Endothelial cell of umbilical vein (primary cell): ENCODE data around the gene PTTG2. TPM values are rescaled to one million over a fixed set of nuclear protein-coding genes. Genes with fewer than 3 reads are reported as not detected.

Experiments used
- BruUV-seq: library from RNA; stranded (reverse); fragments of 400-500 nt; replicated peaks from 2 replicates; lab custom pipeline; 2021; lab: Mats Ljungman, UMichigan
- CTCF ChIA-PET: fragments of 300-600, 350-600 bp; sonication (Branson Sonifier 250); formaldehyde crosslinking; loops from one replicate; lab custom pipeline; 2021; ENCODE audit warnings: antibody characterized with exemption, inconsistent platforms; lab: Charles Lee
- POLR2A ChIA-PET: fragments of 300-600, 350-600 bp; sonication (Branson Sonifier 250); formaldehyde crosslinking; loops from one replicate; lab custom pipeline; 2021; ENCODE audit warnings: antibody characterized with exemption, inconsistent platforms; lab: Charles Lee
- DNase-seq: peaks from one replicate; pipeline ENCODE4 v3.0.0-alpha.2; 2011; ENCODE audit warnings: low read depth, low spot score
- FAIRE-seq: peaks from 2 replicates; lab custom pipeline; 2011; peaks lifted over from hg19 to GRCh38; lab: Jason Lieb, UNC
- H2AFZ ChIP-seq: 2 replicates; pipeline ENCODE4 v1.6.0; 2012; ENCODE audit warnings: low read depth, low read length, control low read depth, inconsistent platforms
- H3K27ac ChIP-seq: 2 replicates; pipeline ENCODE4 v1.5.1; 2011; ENCODE audit warnings: low read depth, mild to moderate bottlenecking, control low read depth, low read length, moderate library complexity; ENCODE audit not compliant: insufficient read depth
- H3K27me3 ChIP-seq, 2 experiments: 2 replicates each; pipeline versions ENCODE4 v1.6.0 to v1.6.1; 2011; ENCODE audit warnings: low read length in 2 of 2, mixed read lengths in 1 of 2; ENCODE audit not compliant: control insufficient read depth in 2 of 2, insufficient read depth in 2 of 2
- H3K36me3 ChIP-seq, 2 experiments: 2 replicates in 1 of 2; 3 replicates in 1 of 2; pipeline ENCODE4 v1.5.1; 2011; ENCODE audit warnings: low read length in 2 of 2, mild to moderate bottlenecking in 1 of 2, moderate library complexity in 1 of 2; ENCODE audit not compliant: control insufficient read depth in 2 of 2, insufficient read depth in 2 of 2; ENCODE audit errors: extremely low read depth in 1 of 2
- H3K4me1 ChIP-seq: 3 replicates; pipeline ENCODE4 v1.5.1; 2011; ENCODE audit warnings: mild to moderate bottlenecking, low read length; ENCODE audit not compliant: control insufficient read depth, insufficient read depth; ENCODE audit errors: extremely low read depth
- H3K4me2 ChIP-seq: 2 replicates; pipeline ENCODE4 v1.6.1; 2011; ENCODE audit warnings: low read length, control low read depth, mixed read lengths; ENCODE audit not compliant: insufficient read depth
- H3K4me3 ChIP-seq, 3 experiments: fragments of 200-600 bp in 1 of 3; sonication (generic), shearing (Covaris generic) in 1 of 3; replicated peaks in 1 of 3; 2 replicates each; pipeline ENCODE4 v1.5.1; 2011 to 2016; ENCODE audit warnings: control low read depth in 3 of 3, low read length in 3 of 3, mild to moderate bottlenecking in 2 of 3, inconsistent platforms in 1 of 3, low read depth in 1 of 3, moderate library complexity in 1 of 3; ENCODE audit not compliant: insufficient read depth in 1 of 3
- H3K79me2 ChIP-seq: 2 replicates; pipeline ENCODE4 v1.6.0; 2012; ENCODE audit warnings: low read length, inconsistent platforms; ENCODE audit not compliant: control insufficient read depth, insufficient read depth
- H3K9ac ChIP-seq: replicated peaks from 2 replicates; pipeline ENCODE3; 2011; ENCODE audit warnings: low read length, control low read depth; ENCODE audit not compliant: insufficient read depth; ENCODE audit errors: extremely low read depth
- H3K9me1 ChIP-seq: replicated peaks from 3 replicates; pipeline ENCODE4 v1.6.0; 2011; ENCODE audit warnings: mild to moderate bottlenecking, low read length; ENCODE audit not compliant: control insufficient read depth, insufficient read depth; ENCODE audit errors: extremely low read depth
- H3K9me3 ChIP-seq: replicated peaks from 2 replicates; pipeline ENCODE4 v1.5.1; 2012; ENCODE audit warnings: low read length, inconsistent platforms; ENCODE audit not compliant: control insufficient read depth, insufficient read depth
- H4K20me1 ChIP-seq: replicated peaks from 2 replicates; pipeline ENCODE3; 2011; ENCODE audit warnings: mild to moderate bottlenecking, low read length; ENCODE audit not compliant: control insufficient read depth, insufficient read depth; ENCODE audit errors: extremely low read depth
- FOS ChIP-seq: IDR thresholded peaks from 2 replicates; pipeline ENCODE4 v1.6.1; 2011; ENCODE audit warnings: mild to moderate bottlenecking, low read length, moderate library complexity, borderline replicate concordance; ENCODE audit not compliant: insufficient read depth
- GATA2 ChIP-seq: IDR thresholded peaks from 2 replicates; pipeline ENCODE4 v1.7.0; 2011; ENCODE audit warnings: low read depth, mild to moderate bottlenecking, moderate library complexity, mixed read lengths, low read length; ENCODE audit not compliant: insufficient read length, insufficient read depth
- MYC ChIP-seq: IDR thresholded peaks from one replicate; pipeline ENCODE4 v1.6.1; 2011; ENCODE audit warnings: mild to moderate bottlenecking, low read depth, low read length
- POLR2A ChIP-seq: IDR thresholded peaks from 2 replicates; pipeline ENCODE4 v1.6.1; 2012; ENCODE audit warnings: low read depth, mild to moderate bottlenecking, control low read depth, low read length
- POLR2AphosphoS5 ChIP-seq: IDR thresholded peaks from 2 replicates; pipeline ENCODE4 v1.6.1; 2012; ENCODE audit warnings: low read depth, mild to moderate bottlenecking, control low read depth, low read length, moderate library complexity; ENCODE audit not compliant: insufficient read depth
- dilution Hi-C: fragments of 300-500 bp; cut with MboI; formaldehyde crosslinking; loops from one replicate; pipeline ENCODE4 v1.15.0; 2019; ENCODE audit warnings: low sequenced_read_pairs; ENCODE audit not compliant: extremely low pct_ligation_motif_present
- intact Hi-C: fragments of 100-400 bp; cut with micrococcal nuclease; formaldehyde crosslinking; loops from one replicate; pipeline ENCODE4 v1.10.0; 2022
- polyA plus RNA-seq, 4 experiments: library from polyadenylated mRNA; depleted of rRNA in 3 of 4; stranded (reverse) in 3 of 4; unstranded in 1 of 4; fragments of >200 nt; gene quantifications; 2 replicates each; pipeline versions ENCODE4 v1.2.1 to v1.2.3, GENCODE V29; 2011 to 2012; ENCODE audit warnings: missing spikeins in 1 of 4
- total RNA-seq: library from RNA; stranded (reverse); gene quantifications from 2 replicates; pipeline ENCODE4 v1.2.3, GENCODE V29; 2021
- TF ChIP-seq, protein P1 (sequence below): IDR thresholded peaks from 2 replicates; pipeline ENCODE4 v1.6.1; 2011; ENCODE audit not compliant: insufficient read depth, insufficient read length
- TF ChIP-seq, protein P2 (sequence below), 2 donors: IDR thresholded peaks; 1 replicate in 1 of 2; 2 replicates in 1 of 2; pipeline ENCODE4 v1.5.1; 2011; ENCODE audit warnings: low read length in 2 of 2, mild to moderate bottlenecking in 2 of 2, moderate library complexity in 2 of 2, control low read depth in 1 of 2, inconsistent platforms in 1 of 2, low read depth in 1 of 2; ENCODE audit not compliant: insufficient read depth in 1 of 2; ENCODE audit errors: extremely low read depth in 1 of 2

PTTG2 gene
- total and polyA plus RNA-seq, 2 donors (not counting 3 experiments of a cell fraction or from before 2014, with no cell fraction given): not detected

DNA sequence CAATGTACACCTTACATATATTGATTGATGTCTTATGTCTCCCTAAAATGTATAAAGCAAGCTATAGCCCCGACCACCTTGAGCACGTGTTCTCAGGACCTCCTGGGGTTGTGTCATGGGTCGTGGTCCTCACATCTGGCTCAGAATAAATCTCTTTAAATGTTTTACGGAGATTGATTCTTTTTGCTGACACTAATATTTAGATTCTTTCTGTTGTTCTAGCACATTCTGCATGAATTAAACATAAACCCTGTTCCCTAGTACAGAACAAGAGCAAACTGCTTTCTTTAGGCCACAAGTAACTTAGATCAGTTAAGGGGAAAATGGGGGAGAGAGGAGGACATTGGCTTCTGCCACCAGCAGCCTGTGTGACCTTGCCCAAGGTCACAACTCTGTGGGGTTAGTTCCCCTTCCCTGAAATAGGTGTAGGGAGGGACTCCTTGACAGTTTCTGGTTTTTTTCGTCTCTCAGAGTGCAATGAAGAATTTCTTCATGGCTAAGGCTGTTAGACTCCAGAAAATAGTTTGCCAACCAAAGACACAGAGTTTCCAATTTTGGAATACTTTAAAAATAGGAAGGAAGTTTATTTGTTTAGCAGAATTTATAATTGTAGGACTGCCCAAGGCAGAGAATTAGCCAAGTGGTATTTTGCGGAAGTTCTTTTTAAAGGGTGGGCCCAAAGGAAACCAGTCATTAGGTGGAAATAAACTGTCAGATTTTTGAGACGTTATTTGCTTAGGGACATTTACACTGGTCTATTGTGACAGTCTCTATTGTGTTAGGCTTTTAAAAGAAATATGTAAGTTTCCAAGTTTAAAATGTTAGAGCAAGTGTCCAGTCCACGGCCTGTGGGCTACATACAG is 29.4 kb downstream of the PTTG2 start:
- FAIRE-seq (no peak), DNase-seq (peak; percentile 32)
- intact Hi-C loops (no loop called here), dilution Hi-C loops (no loop called here)
- TF ChIP-seq POLR2AphosphoS5 (no peak), FOS (no peak), MYC (no peak), POLR2A (no peak), GATA2 (no peak)
- TF ChIP-seq, protein P1, sequence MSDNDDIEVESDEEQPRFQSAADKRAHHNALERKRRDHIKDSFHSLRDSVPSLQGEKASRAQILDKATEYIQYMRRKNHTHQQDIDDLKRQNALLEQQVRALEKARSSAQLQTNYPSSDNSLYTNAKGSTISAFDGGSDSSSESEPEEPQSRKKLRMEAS: no peak
- TF ChIP-seq, protein P2, sequence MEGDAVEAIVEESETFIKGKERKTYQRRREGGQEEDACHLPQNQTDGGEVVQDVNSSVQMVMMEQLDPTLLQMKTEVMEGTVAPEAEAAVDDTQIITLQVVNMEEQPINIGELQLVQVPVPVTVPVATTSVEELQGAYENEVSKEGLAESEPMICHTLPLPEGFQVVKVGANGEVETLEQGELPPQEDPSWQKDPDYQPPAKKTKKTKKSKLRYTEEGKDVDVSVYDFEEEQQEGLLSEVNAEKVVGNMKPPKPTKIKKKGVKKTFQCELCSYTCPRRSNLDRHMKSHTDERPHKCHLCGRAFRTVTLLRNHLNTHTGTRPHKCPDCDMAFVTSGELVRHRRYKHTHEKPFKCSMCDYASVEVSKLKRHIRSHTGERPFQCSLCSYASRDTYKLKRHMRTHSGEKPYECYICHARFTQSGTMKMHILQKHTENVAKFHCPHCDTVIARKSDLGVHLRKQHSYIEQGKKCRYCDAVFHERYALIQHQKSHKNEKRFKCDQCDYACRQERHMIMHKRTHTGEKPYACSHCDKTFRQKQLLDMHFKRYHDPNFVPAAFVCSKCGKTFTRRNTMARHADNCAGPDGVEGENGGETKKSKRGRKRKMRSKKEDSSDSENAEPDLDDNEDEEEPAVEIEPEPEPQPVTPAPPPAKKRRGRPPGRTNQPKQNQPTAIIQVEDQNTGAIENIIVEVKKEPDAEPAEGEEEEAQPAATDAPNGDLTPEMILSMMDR (IDR thresholded peaks at IDR 0.05; ENCODE audit: extremely low read depth in 1 of 2, insufficient read depth in 1 of 2, low read depth in 1 of 2, low read length in 2 of 2): no peak
- Histone ChIP-seq H3K4me3 (no peak overlapping the region), H3K27me3 (no peaks in the 10 kb centered on the region), H3K9me3 (no peaks in the 10 kb centered on the region), H4K20me1 (no peaks in the 10 kb centered on the region), H3K9ac (no peak overlapping the region), H3K4me2 (peak overlapping the region; percentile 36), H2AFZ (no peak overlapping the region), H3K36me3 (no peaks in the 10 kb centered on the region), H3K4me1 (peaks cover 7% of the 10 kb centered on the region), H3K9me1 (no peaks in the 10 kb centered on the region), H3K27ac (no peak overlapping the region), H3K79me2 (peaks cover 19% of the 10 kb centered on the region)
- ChIA-PET POLR2A (no interaction called here), CTCF (interaction anchor here (0.9 kb wide), 1 partner anchor 14 kb away, joined by 3 read pairs; no protein-coding TSS in a partner anchor)
- no TSS peak for BruUV-seq
